Liver (tissue), 3 donors: Measurements from ENCODE around the gene PEX11G.
A peak's percentile ranks its signal among the peaks of the same experiment; 100 is the strongest.

ENCODE experiments used
- EGR1 ChIP-seq, 2 donors: IDR thresholded peaks; 2 replicates each; pipeline ENCODE4 v1.6.1; 2016 to 2018; ENCODE audit warnings: antibody characterized with exemption in 2 of 2, low read depth in 2 of 2
- FOXA1 ChIP-seq: IDR thresholded peaks from 2 replicates; pipeline ENCODE4 v1.6.1; 2016; ENCODE audit warnings: antibody characterized with exemption
- MAX ChIP-seq: IDR thresholded peaks from 2 replicates; pipeline ENCODE4 v1.6.1; 2016; ENCODE audit warnings: antibody characterized with exemption
- REST ChIP-seq: IDR thresholded peaks from 2 replicates; pipeline ENCODE4 v1.6.1; 2016; ENCODE audit warnings: antibody characterized with exemption, mild to moderate bottlenecking
- TAF1 ChIP-seq: conservative IDR thresholded peaks from 2 replicates; pipeline ENCODE4 v1.6.1; 2016; ENCODE audit warnings: antibody characterized with exemption, mild to moderate bottlenecking
- TF ChIP-seq, protein P1 (sequence below): IDR thresholded peaks from 2 replicates; pipeline ENCODE4 v1.6.1; 2016; ENCODE audit warnings: antibody characterized with exemption
- TF ChIP-seq, protein P2 (sequence below): fragments of 150-350 bp; IDR thresholded peaks from 2 replicates; pipeline ENCODE4 v1.5.1; 2017; ENCODE audit warnings: improper control_type of control experiment, low read depth, low read length; ENCODE audit not compliant: missing input control
- donor health status: healthy.
- donor health status: healthy.

- TF ChIP-seq, protein P1, sequence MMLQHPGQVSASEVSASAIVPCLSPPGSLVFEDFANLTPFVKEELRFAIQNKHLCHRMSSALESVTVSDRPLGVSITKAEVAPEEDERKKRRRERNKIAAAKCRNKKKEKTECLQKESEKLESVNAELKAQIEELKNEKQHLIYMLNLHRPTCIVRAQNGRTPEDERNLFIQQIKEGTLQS = no peak
- TF ChIP-seq, protein P2, sequence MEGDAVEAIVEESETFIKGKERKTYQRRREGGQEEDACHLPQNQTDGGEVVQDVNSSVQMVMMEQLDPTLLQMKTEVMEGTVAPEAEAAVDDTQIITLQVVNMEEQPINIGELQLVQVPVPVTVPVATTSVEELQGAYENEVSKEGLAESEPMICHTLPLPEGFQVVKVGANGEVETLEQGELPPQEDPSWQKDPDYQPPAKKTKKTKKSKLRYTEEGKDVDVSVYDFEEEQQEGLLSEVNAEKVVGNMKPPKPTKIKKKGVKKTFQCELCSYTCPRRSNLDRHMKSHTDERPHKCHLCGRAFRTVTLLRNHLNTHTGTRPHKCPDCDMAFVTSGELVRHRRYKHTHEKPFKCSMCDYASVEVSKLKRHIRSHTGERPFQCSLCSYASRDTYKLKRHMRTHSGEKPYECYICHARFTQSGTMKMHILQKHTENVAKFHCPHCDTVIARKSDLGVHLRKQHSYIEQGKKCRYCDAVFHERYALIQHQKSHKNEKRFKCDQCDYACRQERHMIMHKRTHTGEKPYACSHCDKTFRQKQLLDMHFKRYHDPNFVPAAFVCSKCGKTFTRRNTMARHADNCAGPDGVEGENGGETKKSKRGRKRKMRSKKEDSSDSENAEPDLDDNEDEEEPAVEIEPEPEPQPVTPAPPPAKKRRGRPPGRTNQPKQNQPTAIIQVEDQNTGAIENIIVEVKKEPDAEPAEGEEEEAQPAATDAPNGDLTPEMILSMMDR = no peak
- TF ChIP-seq MAX = no peak
- peak; percentile 44 for TF ChIP-seq REST
- no peak for TF ChIP-seq TAF1
- no peak for TF ChIP-seq FOXA1
- peak in 1 of 2 donors; percentile 15 for TF ChIP-seq EGR1 (IDR thresholded peaks at IDR 0.05; ENCODE audit: low read depth in 2 of 2)
Observed at GRCh38 chr19:7535047-7535997, 46.5 kb upstream of the PEX11G start, which contains the start of gene PNPLA6.
